H1 (cell line): ENCODE measurements around the gene C18orf63. TPM values are rescaled to one million over a fixed set of nuclear protein-coding genes. Genes with fewer than 3 reads are reported as not detected.

Experiments
- CTCF ChIP-seq, 3 experiments: IDR thresholded peaks; 1 replicate in 2 of 3; 2 replicates in 1 of 3; pipeline versions ENCODE4 v1.5.1 to v1.6.1; 2011; ENCODE audit warnings: low read length in 3 of 3, mild to moderate bottlenecking in 3 of 3, inconsistent platforms in 2 of 3, low read depth in 1 of 3, moderate library complexity in 1 of 3; ENCODE audit not compliant: insufficient read depth in 1 of 3; ENCODE audit errors: control extremely low read depth in 1 of 3
- polyA plus RNA-seq, 7 experiments: library from polyadenylated mRNA; depleted of rRNA in 3 of 7; stranded (reverse) in 5 of 7; unstranded in 2 of 7; fragments of >200 nt in 5 of 7; fragments of 200-250 nt in 2 of 7; gene quantifications; 1 replicate in 5 of 7; 2 replicates in 1 of 7; 4 replicates in 1 of 7; pipeline versions ENCODE4 v1.2.1 to v1.2.3, GENCODE V29; 2011 to 2013; ENCODE audit warnings: missing spikeins in 2 of 7, mixed read lengths in 2 of 7
- total RNA-seq: library from RNA; stranded (reverse); fragmentation: NEBNext Ultra II Directional; extraction: Animal tissue kit (Norgen Biotek cat#: 25700); gene quantifications from 2 replicates; pipeline ENCODE4 v1.2.1, GENCODE V29; 2021
- TF ChIP-seq, protein P1 (sequence below): IDR thresholded peaks from 2 replicates; pipeline ENCODE4 v1.6.1; 2012; ENCODE audit warnings: inconsistent platforms

C18orf63 gene
- total and polyA plus RNA-seq, 2 of the 8 experiments (the other 6 are each of a cell fraction or from before 2014, with no cell fraction given) = not detected

GRCh38 chr18:74281980-74282754 lies 33.5 kb upstream of the C18orf63 start (continued):
- TF ChIP-seq, protein P1, sequence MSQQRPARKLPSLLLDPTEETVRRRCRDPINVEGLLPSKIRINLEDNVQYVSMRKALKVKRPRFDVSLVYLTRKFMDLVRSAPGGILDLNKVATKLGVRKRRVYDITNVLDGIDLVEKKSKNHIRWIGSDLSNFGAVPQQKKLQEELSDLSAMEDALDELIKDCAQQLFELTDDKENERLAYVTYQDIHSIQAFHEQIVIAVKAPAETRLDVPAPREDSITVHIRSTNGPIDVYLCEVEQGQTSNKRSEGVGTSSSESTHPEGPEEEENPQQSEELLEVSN = no peak
- TF ChIP-seq CTCF (IDR thresholded peaks at IDR 0.05; ENCODE audit: control extremely low read depth in 1 of 3, insufficient read depth in 1 of 3, low read depth in 1 of 3, low read length in 3 of 3) = no peak
